ENCODE results near the gene CAPN15. TPM values are rescaled to one million over a fixed set of nuclear protein-coding genes. Genes with fewer than 3 reads are reported as not detected.

The CAPN15 gene
- total and polyA plus RNA-seq, 9 of the 15 experiments (the other 6 are each of a cell fraction or from before 2014, with no cell fraction given): 0.62 to 111 (median 14.2) TPM

DNA sequence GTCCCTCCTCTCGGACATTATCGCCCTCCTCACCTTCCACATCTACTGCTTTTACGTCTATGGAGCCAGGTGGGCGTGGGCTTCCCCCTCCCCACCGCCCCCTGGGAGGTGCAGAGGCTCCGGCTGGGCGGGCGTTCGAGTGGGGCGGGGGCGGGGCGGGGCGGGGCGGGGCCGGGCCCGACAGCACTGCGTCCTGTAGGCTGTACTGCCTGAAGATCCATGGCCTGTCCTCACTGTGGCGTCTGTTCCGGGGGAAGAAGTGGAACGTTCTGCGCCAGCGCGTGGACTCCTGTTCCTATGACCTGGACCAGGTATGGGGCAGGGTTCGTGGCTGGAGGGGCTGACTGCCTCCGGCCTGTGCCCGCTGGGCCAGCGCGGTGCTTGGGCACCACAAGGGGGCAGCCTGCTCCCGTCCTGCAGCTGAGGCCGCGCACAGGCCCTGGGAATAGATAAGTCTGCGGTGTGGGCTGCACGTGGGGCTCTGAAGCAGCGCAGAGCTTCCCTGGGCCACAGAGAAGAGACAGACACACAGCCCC is 51.4 kb downstream of the CAPN15 start (continued):
- TF ChIP-seq SMARCA4 (IDR thresholded peaks at IDR 0.05): 0 out of 2 replicates have a peak, but pooled peaks have one; percentile 30
- TF ChIP-seq JUNB (CRISPR knock-in tag; conservative IDR thresholded peaks at IDR 0.05): no peak
- TF ChIP-seq RNF219 (CRISPR knock-in tag; IDR thresholded peaks at IDR 0.05): no peak
- peak; percentile 84 for TF ChIP-seq SMC3 (conservative IDR thresholded peaks at IDR 0.05; ENCODE audit: insufficient read depth, low read depth, low read length)
- peak; percentile 92; the same call in 1 of the 2 replicates for TF ChIP-seq KDM2B (CRISPR knock-in tag; IDR thresholded peaks at IDR 0.05)
- no peak for TF ChIP-seq ZFPM2 (CRISPR knock-in tag; IDR thresholded peaks at IDR 0.05)
- TF ChIP-seq, protein P1, sequence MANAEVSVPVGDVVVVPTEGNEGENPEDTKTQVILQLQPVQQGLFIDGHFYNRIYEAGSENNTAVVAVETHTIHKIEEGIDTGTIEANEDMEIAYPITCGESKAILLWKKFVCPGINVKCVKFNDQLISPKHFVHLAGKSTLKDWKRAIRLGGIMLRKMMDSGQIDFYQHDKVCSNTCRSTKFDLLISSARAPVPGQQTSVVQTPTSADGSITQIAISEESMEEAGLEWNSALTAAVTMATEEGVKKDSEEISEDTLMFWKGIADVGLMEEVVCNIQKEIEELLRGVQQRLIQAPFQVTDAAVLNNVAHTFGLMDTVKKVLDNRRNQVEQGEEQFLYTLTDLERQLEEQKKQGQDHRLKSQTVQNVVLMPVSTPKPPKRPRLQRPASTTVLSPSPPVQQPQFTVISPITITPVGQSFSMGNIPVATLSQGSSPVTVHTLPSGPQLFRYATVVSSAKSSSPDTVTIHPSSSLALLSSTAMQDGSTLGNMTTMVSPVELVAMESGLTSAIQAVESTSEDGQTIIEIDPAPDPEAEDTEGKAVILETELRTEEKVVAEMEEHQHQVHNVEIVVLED (CRISPR knock-in tag; IDR thresholded peaks at IDR 0.05): no peak
- TF ChIP-seq SRSF9 (IDR thresholded peaks at IDR 0.05; ENCODE audit: borderline replicate concordance, low read depth, low read length): no peak
- TF ChIP-seq CHD1 (IDR thresholded peaks at IDR 0.05; ENCODE audit: low read length): no peak
- no peak for TF ChIP-seq DMBX1 (CRISPR knock-in tag; IDR thresholded peaks at IDR 0.05; ENCODE audit: borderline replicate concordance)
- TF ChIP-seq ZNF586 (CRISPR knock-in tag; conservative IDR thresholded peaks at IDR 0.05): no peak
- TF ChIP-seq, protein P2, sequence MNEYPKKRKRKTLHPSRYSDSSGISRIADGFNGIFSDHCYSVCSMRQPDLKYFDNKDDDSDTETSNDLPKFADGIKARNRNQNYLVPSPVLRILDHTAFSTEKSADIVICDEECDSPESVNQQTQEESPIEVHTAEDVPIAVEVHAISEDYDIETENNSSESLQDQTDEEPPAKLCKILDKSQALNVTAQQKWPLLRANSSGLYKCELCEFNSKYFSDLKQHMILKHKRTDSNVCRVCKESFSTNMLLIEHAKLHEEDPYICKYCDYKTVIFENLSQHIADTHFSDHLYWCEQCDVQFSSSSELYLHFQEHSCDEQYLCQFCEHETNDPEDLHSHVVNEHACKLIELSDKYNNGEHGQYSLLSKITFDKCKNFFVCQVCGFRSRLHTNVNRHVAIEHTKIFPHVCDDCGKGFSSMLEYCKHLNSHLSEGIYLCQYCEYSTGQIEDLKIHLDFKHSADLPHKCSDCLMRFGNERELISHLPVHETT (CRISPR knock-in tag; conservative IDR thresholded peaks at IDR 0.05 in 1 of 2, IDR thresholded peaks at IDR 0.05 in 1 of 2): no peak
- TF ChIP-seq, protein P3, sequence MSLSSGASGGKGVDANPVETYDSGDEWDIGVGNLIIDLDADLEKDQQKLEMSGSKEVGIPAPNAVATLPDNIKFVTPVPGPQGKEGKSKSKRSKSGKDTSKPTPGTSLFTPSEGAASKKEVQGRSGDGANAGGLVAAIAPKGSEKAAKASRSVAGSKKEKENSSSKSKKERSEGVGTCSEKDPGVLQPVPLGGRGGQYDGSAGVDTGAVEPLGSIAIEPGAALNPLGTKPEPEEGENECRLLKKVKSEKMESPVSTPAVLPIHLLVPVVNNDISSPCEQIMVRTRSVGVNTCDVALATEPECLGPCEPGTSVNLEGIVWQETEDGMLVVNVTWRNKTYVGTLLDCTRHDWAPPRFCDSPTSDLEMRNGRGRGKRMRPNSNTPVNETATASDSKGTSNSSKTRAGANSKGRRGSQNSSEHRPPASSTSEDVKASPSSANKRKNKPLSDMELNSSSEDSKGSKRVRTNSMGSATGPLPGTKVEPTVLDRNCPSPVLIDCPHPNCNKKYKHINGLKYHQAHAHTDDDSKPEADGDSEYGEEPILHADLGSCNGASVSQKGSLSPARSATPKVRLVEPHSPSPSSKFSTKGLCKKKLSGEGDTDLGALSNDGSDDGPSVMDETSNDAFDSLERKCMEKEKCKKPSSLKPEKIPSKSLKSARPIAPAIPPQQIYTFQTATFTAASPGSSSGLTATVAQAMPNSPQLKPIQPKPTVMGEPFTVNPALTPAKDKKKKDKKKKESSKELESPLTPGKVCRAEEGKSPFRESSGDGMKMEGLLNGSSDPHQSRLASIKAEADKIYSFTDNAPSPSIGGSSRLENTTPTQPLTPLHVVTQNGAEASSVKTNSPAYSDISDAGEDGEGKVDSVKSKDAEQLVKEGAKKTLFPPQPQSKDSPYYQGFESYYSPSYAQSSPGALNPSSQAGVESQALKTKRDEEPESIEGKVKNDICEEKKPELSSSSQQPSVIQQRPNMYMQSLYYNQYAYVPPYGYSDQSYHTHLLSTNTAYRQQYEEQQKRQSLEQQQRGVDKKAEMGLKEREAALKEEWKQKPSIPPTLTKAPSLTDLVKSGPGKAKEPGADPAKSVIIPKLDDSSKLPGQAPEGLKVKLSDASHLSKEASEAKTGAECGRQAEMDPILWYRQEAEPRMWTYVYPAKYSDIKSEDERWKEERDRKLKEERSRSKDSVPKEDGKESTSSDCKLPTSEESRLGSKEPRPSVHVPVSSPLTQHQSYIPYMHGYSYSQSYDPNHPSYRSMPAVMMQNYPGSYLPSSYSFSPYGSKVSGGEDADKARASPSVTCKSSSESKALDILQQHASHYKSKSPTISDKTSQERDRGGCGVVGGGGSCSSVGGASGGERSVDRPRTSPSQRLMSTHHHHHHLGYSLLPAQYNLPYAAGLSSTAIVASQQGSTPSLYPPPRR (CRISPR knock-in tag; IDR thresholded peaks at IDR 0.05; ENCODE audit: borderline replicate concordance): peak; percentile 93
- no peak for TF ChIP-seq ZBED1 (IDR thresholded peaks at IDR 0.05)
- TF ChIP-seq ZNF347 (CRISPR knock-in tag; IDR thresholded peaks at IDR 0.05; ENCODE audit: low read depth): no peak
- no peak for TF ChIP-seq U2AF1 (optimal IDR thresholded peaks at IDR 0.05; ENCODE audit: low read depth, low read length)
- TF ChIP-seq ZNF644 (tag; IDR thresholded peaks at IDR 0.05; ENCODE audit: low read depth): no peak
- TF ChIP-seq RNF2 (IDR thresholded peaks at IDR 0.05): peak; percentile 60
- TF ChIP-seq EHMT2 (IDR thresholded peaks at IDR 0.05): no peak

All from K562 (cell line).